Measurements from ENCODE around the gene SLC16A12. TPM values are rescaled to one million over a fixed set of nuclear protein-coding genes. Genes with fewer than 3 reads are reported as not detected.

The SLC16A12 gene, protein sequence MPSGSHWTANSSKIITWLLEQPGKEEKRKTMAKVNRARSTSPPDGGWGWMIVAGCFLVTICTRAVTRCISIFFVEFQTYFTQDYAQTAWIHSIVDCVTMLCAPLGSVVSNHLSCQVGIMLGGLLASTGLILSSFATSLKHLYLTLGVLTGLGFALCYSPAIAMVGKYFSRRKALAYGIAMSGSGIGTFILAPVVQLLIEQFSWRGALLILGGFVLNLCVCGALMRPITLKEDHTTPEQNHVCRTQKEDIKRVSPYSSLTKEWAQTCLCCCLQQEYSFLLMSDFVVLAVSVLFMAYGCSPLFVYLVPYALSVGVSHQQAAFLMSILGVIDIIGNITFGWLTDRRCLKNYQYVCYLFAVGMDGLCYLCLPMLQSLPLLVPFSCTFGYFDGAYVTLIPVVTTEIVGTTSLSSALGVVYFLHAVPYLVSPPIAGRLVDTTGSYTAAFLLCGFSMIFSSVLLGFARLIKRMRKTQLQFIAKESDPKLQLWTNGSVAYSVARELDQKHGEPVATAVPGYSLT
- total RNA-seq = 1 to 10 TPM in 1 of 9 donors, under 1 TPM in 7, not detected in 1; 0.25 to 1.3 (median 0.51) TPM
- 1 to 10 TPM in 1 of 3 donors, under 1 TPM in 2; 0.44 to 2.4 (median 0.88) TPM for polyA plus RNA-seq
- long read RNA-seq, donor 1 = 0 reads
- long read RNA-seq, donor 2 = 0 reads
- long read RNA-seq, donor 3 = 0 reads
- long read RNA-seq, donor 4 = 0 reads
- long read RNA-seq, donor 5 = 0 reads
- long read RNA-seq, donor 6, partial matches to known transcripts = 0 of 2 reads
- long read RNA-seq, donor 6, other reads (novel, unspliced or antisense) = 2 of 2 reads
- long read RNA-seq, donor 7 = 0 reads
- long read RNA-seq, donor 8 = 0 reads
- long read RNA-seq, donor 9 = 0 reads
- long read RNA-seq, donor 10 = 0 reads

DNA sequence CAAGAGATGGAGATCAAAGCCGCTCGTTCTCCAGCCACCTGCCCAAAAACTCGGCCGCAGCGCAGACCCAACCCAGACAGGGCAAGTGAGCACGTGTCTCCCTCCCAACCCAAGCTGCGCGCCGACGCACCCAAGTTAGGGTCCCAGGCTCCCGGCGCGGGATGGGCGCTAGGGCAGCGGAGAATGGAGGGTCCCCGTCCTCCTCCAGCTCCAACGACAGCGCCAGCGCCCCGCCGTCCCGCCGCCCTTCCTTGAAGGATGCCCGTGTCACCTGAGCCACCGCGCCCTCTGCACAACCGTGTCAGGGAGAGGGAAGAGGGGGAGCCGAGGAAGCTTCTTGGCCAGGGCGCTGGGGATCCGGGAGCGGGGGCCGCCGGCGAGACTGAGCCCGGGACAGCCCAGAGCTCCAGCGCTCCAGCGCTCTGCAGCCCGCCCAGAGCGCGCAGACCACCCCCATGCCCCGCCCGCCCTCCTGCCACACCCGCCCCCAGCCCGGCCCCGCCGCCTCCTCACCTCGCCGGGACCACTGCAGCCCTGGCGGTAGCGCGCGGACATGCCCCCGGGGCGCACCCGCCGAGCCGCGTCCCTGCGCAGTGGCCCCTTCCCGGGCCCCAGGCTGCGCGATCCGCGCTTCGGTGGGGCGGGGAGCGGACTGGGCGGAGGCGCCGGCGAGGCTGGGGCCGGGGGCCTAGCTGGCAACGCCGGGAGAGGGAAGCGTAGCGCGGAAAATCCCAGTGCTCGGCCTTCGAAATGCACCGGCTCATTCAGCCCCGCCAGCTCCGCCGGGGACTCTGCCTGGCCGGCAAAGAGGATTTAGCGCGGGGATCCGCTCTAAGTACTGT lies at the start of gene SLC16A12:
SLC16A12 (minus strand) TSS at position 424 of the 842 bp plus-strand sequence. CDS start 73,016 bp downstream, outside the sequence.
- intact Hi-C loops (cut with DNase I) = no loop called here
- H3K4me1 ChIP-seq (replicated peaks in 1 of 2) = peaks cover 0 to 8% of the 10 kb centered on the region in 2 donors
- 2 to 13% (median 4%) methylated on average over 5 to 87 of the region's 87 CpGs for WGBS, 4 donors
- H3K36me3 ChIP-seq (replicated peaks in 1 of 2) = no peaks in the 10 kb centered on the region
- peak within 1 kb of the TSS in 2 of 5 donors; percentile 24 to 44 for H3K27ac ChIP-seq
- no peak for TF ChIP-seq POLR2A (IDR thresholded peaks at IDR 0.05)
- TF ChIP-seq, protein P1, sequence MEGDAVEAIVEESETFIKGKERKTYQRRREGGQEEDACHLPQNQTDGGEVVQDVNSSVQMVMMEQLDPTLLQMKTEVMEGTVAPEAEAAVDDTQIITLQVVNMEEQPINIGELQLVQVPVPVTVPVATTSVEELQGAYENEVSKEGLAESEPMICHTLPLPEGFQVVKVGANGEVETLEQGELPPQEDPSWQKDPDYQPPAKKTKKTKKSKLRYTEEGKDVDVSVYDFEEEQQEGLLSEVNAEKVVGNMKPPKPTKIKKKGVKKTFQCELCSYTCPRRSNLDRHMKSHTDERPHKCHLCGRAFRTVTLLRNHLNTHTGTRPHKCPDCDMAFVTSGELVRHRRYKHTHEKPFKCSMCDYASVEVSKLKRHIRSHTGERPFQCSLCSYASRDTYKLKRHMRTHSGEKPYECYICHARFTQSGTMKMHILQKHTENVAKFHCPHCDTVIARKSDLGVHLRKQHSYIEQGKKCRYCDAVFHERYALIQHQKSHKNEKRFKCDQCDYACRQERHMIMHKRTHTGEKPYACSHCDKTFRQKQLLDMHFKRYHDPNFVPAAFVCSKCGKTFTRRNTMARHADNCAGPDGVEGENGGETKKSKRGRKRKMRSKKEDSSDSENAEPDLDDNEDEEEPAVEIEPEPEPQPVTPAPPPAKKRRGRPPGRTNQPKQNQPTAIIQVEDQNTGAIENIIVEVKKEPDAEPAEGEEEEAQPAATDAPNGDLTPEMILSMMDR (IDR thresholded peaks at IDR 0.05) = peak in 1 of 6 experiments; percentile 8
- H3K9me3 ChIP-seq (replicated peaks in 1 of 3) = no peaks in the 10 kb centered on the region
- H3K4me3 ChIP-seq = peak within 1 kb of the TSS in 1 of 4 donors; percentile 52
- H3K27me3 ChIP-seq = peaks cover 18% of the 10 kb centered on the region
- DNase-seq = peak in 1 of 7 donors; percentile 6

DNA sequence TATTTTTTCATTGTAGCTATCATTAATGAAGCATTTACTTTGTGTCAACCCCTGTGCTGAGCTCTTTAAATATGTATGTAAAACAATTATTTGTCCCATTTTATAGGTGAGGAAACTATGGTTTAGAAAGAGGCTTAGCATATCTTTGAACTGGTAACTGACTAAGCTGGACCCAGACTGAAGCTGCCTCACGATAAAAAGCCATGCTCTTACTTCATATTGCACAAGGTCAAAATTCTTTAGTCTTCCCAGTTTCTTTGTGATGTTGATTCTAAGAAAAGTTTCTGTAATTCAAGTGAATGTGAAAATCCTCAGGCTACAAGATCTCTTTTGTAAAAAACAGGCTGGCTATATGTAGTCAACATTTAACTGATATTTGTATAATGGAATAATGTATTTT lies 46.6 kb upstream of the SLC16A12 start:
- no peak for TF ChIP-seq POLR2A (IDR thresholded peaks at IDR 0.05)
- TF ChIP-seq, protein P1 (IDR thresholded peaks at IDR 0.05) = no peak
- Histone ChIP-seq H3K27ac (no peak overlapping the region), H3K9me3 (replicated peaks in 1 of 3) (no peaks in the 10 kb centered on the region), H3K27me3 (no peaks in the 10 kb centered on the region), H3K4me3 (no peak overlapping the region), H3K4me1 (replicated peaks in 1 of 2) (no peaks in the 10 kb centered on the region), H3K36me3 (replicated peaks in 1 of 2) (no peaks in the 10 kb centered on the region)
- no peak for DNase-seq
- WGBS, 4 donors = 55 to 71% (median 65%) methylated on average over 1 of the region's 1 CpG
- intact Hi-C loops (cut with DNase I) = no loop called here

DNA sequence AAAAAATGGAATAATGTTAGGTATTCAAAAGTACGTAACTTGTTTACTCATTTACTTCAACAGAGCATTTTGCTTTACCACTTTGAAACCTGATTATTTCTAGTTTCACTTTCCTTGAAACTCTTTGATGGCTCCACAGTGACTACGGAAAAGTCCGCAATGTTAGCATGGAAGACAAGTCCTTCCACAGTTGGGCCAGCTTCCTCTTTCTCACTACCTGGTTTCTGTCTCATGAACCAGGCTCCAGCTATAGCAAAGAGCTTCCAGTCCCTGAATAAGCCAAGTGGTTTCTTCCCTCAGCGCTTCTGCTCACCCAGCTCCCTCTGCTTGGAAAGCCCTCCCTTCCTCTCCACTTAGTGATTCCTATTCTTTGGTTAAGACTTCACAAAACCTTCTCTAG lies 44.8 kb upstream of the SLC16A12 start:
- H3K9me3 ChIP-seq (replicated peaks in 1 of 3) = no peaks in the 10 kb centered on the region
- 87 to 95% (median 94%) methylated on average over 4 of the region's 4 CpGs for WGBS, 4 donors
- H3K36me3 ChIP-seq (replicated peaks in 1 of 2) = no peaks in the 10 kb centered on the region
- no peaks in the 10 kb centered on the region for H3K4me1 ChIP-seq (replicated peaks in 1 of 2)
- no peak for DNase-seq
- no peak for TF ChIP-seq POLR2A (IDR thresholded peaks at IDR 0.05)
- intact Hi-C loops (cut with DNase I) = no loop called here
- no peaks in the 10 kb centered on the region for H3K27me3 ChIP-seq
- no peak overlapping the region for H3K4me3 ChIP-seq
- H3K27ac ChIP-seq = no peak overlapping the region

DNA sequence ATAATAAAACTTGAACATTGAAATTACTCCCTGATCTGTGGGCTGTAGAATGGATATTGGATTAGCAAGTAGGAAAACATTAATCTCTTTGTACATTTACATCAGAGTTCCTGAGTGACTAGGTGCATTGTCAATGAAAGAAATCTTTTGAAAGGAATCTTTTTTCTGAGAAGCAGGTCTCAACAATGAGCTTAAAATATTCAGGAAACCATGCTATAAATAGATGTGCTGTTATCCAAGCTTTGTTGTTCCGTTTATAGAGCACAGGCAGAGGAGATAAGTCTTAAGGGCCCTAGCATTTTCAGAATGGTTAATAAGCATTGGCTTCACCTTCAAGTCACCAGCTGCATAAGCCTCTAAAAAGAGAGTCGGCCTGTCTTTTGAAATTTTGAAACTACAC lies 41.3 kb upstream of the SLC16A12 start:
- Histone ChIP-seq H3K4me3 (no peak overlapping the region), H3K36me3 (replicated peaks in 1 of 2) (no peaks in the 10 kb centered on the region), H3K9me3 (replicated peaks in 1 of 3) (peaks cover 0 to 5% (median 0%) of the 10 kb centered on the region in 3 donors), H3K27me3 (no peaks in the 10 kb centered on the region), H3K27ac (no peak overlapping the region), H3K4me1 (replicated peaks in 1 of 2) (peaks cover 0 to 11% of the 10 kb centered on the region in 2 donors)
- intact Hi-C loops (cut with DNase I) = no loop called here
- TF ChIP-seq POLR2A (IDR thresholded peaks at IDR 0.05) = no peak
- TF ChIP-seq, protein P1 (IDR thresholded peaks at IDR 0.05) = no peak
- 77 to 87% (median 80%) methylated on average over 2 of the region's 2 CpGs for WGBS, 4 donors
- DNase-seq = no peak
